Endothelial cell (in vitro differentiated cells): ENCODE measurements around the gene VIL1. TPM values are rescaled to one million over a fixed set of nuclear protein-coding genes. Genes with fewer than 3 reads are reported as not detected.

Experiments used
- DNase-seq: peaks from one replicate; pipeline ENCODE4 v3.0.0; 2021; ENCODE audit warnings: low spot score
- H3K27ac Mint-ChIP-seq: one replicate; pipeline ENCODE4 v1.8.0; 2021; ENCODE audit warnings: mixed read lengths, inconsistent platforms; ENCODE audit not compliant: unreplicated experiment
- H3K27me3 Mint-ChIP-seq: one replicate; pipeline ENCODE4 v1.8.0; 2021; ENCODE audit warnings: mild to moderate bottlenecking, moderate library complexity, mixed read lengths, inconsistent platforms; ENCODE audit not compliant: unreplicated experiment
- H3K36me3 Mint-ChIP-seq: one replicate; pipeline ENCODE4 v1.8.0; 2021; ENCODE audit warnings: mild to moderate bottlenecking, low read depth, mixed read lengths, inconsistent platforms; ENCODE audit not compliant: unreplicated experiment
- H3K4me1 Mint-ChIP-seq: one replicate; pipeline ENCODE4 v1.8.0; 2021; ENCODE audit warnings: mild to moderate bottlenecking, mixed read lengths, inconsistent platforms; ENCODE audit not compliant: unreplicated experiment
- H3K4me3 Mint-ChIP-seq: one replicate; pipeline ENCODE4 v1.8.0; 2021; ENCODE audit warnings: mild to moderate bottlenecking, mixed read lengths, inconsistent platforms; ENCODE audit not compliant: unreplicated experiment
- H3K9me3 Mint-ChIP-seq: one replicate; pipeline ENCODE4 v1.8.0; 2021; ENCODE audit warnings: mixed read lengths, inconsistent platforms; ENCODE audit not compliant: unreplicated experiment
- CTCF ChIP-seq: fragments of 200-600 bp; sonication (generic); IDR thresholded peaks from one replicate; pipeline ENCODE4 v1.5.0; 2021; ENCODE audit warnings: antibody characterized with exemption; ENCODE audit not compliant: unreplicated experiment
- microRNA-seq: library from miRNA; unstranded; fragments of <30 nt; microRNA quantifications from one replicate; pipeline ENCODE4, GENCODE V29; 2020; ENCODE audit not compliant: unreplicated experiment
- total RNA-seq: library from RNA; stranded (reverse); fragmentation: NEBNext Ultra II Directional; extraction: Animal tissue kit (Norgen Biotek cat#: 25700); gene quantifications from one replicate; pipeline ENCODE4 v1.2.1, GENCODE V29; 2021; ENCODE audit not compliant: unreplicated experiment

Gene VIL1
- total RNA-seq, 1 donor from 2014 or later, result 0.44 TPM

GRCh38 chr2:218482651-218483050 is 63.7 kb downstream of the VIL1 start:
- Mint-ChIP-seq H3K36me3 (peaks cover 4% of the 10 kb centered on the region), H3K27me3 (no peaks in the 10 kb centered on the region), H3K9me3 (no peaks in the 10 kb centered on the region), H3K4me1 (no peaks in the 10 kb centered on the region), H3K27ac (no peak overlapping the region), H3K4me3 (no peak overlapping the region)
- no peak for TF ChIP-seq CTCF
- DNase-seq, result no peak

- Mint-ChIP-seq H3K27me3 (no peaks in the 10 kb centered on the region), H3K9me3 (no peaks in the 10 kb centered on the region), H3K36me3 (peaks cover 8% of the 10 kb centered on the region), H3K4me1 (no peaks in the 10 kb centered on the region), H3K27ac (peak overlapping the region; percentile 5), H3K4me3 (no peak overlapping the region)
- no peak for DNase-seq
- TF ChIP-seq CTCF, result no peak
Measured at GRCh38 chr2:218485986-218486667, 67.2 kb downstream of the VIL1 start.

GRCh38 chr2:218500501-218501060 is 81.7 kb downstream of the VIL1 start:
- H3K27me3 Mint-ChIP-seq, result no peaks in the 10 kb centered on the region
- no peak for DNase-seq
- peak overlapping the region; percentile 70 for H3K27ac Mint-ChIP-seq
- H3K4me3 Mint-ChIP-seq, result peak overlapping the region; percentile 25
- peaks cover 27% of the 10 kb centered on the region for H3K4me1 Mint-ChIP-seq
- peaks cover 14% of the 10 kb centered on the region for H3K36me3 Mint-ChIP-seq
- no peaks in the 10 kb centered on the region for H3K9me3 Mint-ChIP-seq
- TF ChIP-seq CTCF, result no peak

GRCh38 chr2:218501665-218502064 is 82.7 kb downstream of the VIL1 start:
- no peaks in the 10 kb centered on the region for H3K27me3 Mint-ChIP-seq
- no peak for DNase-seq
- H3K36me3 Mint-ChIP-seq, result peaks cover 14% of the 10 kb centered on the region
- peak overlapping the region; percentile 89 for H3K27ac Mint-ChIP-seq
- no peak overlapping the region for H3K4me3 Mint-ChIP-seq
- peaks cover 27% of the 10 kb centered on the region for H3K4me1 Mint-ChIP-seq
- no peak for TF ChIP-seq CTCF
- H3K9me3 Mint-ChIP-seq, result no peaks in the 10 kb centered on the region

Small RNAs within 50 kb of the gene (microRNA-seq; reads per million reads assigned to microRNA genes)
- 4,995 reads per million, percentile 98 among the genes with 10 or more reads in this experiment for gene MIR26B

Other genes with a start within 250 kb of the VIL1 start
- gene ARPC2, start 201.9 kb upstream of the VIL1 start, total RNA-seq, result 468 TPM
- gene GPBAR1, start 158.1 kb upstream of the VIL1 start, total RNA-seq, result 0.77 TPM
- 67.6 TPM for gene AAMP, start 149.0 kb upstream of the VIL1 start, total RNA-seq
- 31.7 TPM for gene PNKD, start 148.6 kb upstream of the VIL1 start, total RNA-seq
- gene TMBIM1, start 126.6 kb upstream of the VIL1 start, total RNA-seq, result 78.5 TPM
- not detected for gene CATIP, start 62.3 kb upstream of the VIL1 start, total RNA-seq
- not detected for gene SLC11A1, start 36.9 kb upstream of the VIL1 start, total RNA-seq
- 106 TPM for gene CTDSP1, start 19.3 kb upstream of the VIL1 start, total RNA-seq
- 16.1 TPM for gene USP37, start 149.2 kb downstream of the VIL1 start, total RNA-seq
- 56.1 TPM for gene CNOT9, start 149.7 kb downstream of the VIL1 start, total RNA-seq
- 90.2 TPM for gene PLCD4, start 188.8 kb downstream of the VIL1 start, total RNA-seq
- gene ZNF142, start 240.5 kb downstream of the VIL1 start, total RNA-seq, result 26.6 TPM
- gene BCS1L, start 240.6 kb downstream of the VIL1 start, total RNA-seq, result 39.0 TPM